NOMO-1 (cell line): ENCODE data around the gene HMGCLL1.

Source experiments
- DNase-seq, 2 experiments: peaks; one replicate each; lab custom pipeline; 2025; ENCODE audit not compliant: unreplicated experiment in 2 of 2; lab: John Stamatoyannopoulos, UW

Gene HMGCLL1

GRCh38 chr6:55578537-55579363 is at the start of gene HMGCLL1:
TSS of gene HMGCLL1 (minus strand) at chr6:55579192. CDS start at chr6:55579055, 137 bp downstream.
- DNase-seq: no peak

GRCh38 chr6:55621993-55622392 is 43.0 kb upstream of the HMGCLL1 start:
- no peak for DNase-seq

GRCh38 chr6:55621244-55621643 is 42.3 kb upstream of the HMGCLL1 start:
- no peak for DNase-seq

- peak in 1 of 2 experiments; percentile 8 for DNase-seq
Observed at GRCh38 chr6:55617272-55617671, 38.3 kb upstream of the HMGCLL1 start.

GRCh38 chr6:55604021-55604420 is 25.0 kb upstream of the HMGCLL1 start:
- no peak for DNase-seq

GRCh38 chr6:55601120-55601519 is 22.1 kb upstream of the HMGCLL1 start:
- DNase-seq: no peak

- DNase-seq: no peak
Observed at GRCh38 chr6:55594442-55594841, 15.4 kb upstream of the HMGCLL1 start.

GRCh38 chr6:55584654-55585354 is 5.8 kb upstream of the HMGCLL1 start:
- DNase-seq: no peak

GRCh38 chr6:55576811-55577210 is 2.2 kb downstream of the HMGCLL1 start:
- DNase-seq: no peak

GRCh38 chr6:55574556-55574955 is 4.4 kb downstream of the HMGCLL1 start:
- DNase-seq: no peak

- DNase-seq: no peak
Observed at GRCh38 chr6:55569638-55570037, 9.4 kb downstream of the HMGCLL1 start.

GRCh38 chr6:55568808-55569439 is 10.1 kb downstream of the HMGCLL1 start:
- no peak for DNase-seq

GRCh38 chr6:55567558-55567957 is 11.4 kb downstream of the HMGCLL1 start:
- no peak for DNase-seq

- no peak for DNase-seq
Observed at GRCh38 chr6:55566036-55566710, 12.8 kb downstream of the HMGCLL1 start.

GRCh38 chr6:55562318-55562717 is 16.7 kb downstream of the HMGCLL1 start:
- DNase-seq: no peak

GRCh38 chr6:55560290-55560885 is 18.6 kb downstream of the HMGCLL1 start:
- DNase-seq: no peak

GRCh38 chr6:55557146-55557545 is 21.8 kb downstream of the HMGCLL1 start:
- no peak for DNase-seq

- no peak for DNase-seq
Observed at GRCh38 chr6:55545791-55546190, 33.2 kb downstream of the HMGCLL1 start.

GRCh38 chr6:55543633-55544309 is 35.2 kb downstream of the HMGCLL1 start:
- no peak for DNase-seq

GRCh38 chr6:55541024-55541423 is 38.0 kb downstream of the HMGCLL1 start:
- no peak for DNase-seq
